ENCODE results near the gene TUBB6.

The TUBB6 gene

DNA sequence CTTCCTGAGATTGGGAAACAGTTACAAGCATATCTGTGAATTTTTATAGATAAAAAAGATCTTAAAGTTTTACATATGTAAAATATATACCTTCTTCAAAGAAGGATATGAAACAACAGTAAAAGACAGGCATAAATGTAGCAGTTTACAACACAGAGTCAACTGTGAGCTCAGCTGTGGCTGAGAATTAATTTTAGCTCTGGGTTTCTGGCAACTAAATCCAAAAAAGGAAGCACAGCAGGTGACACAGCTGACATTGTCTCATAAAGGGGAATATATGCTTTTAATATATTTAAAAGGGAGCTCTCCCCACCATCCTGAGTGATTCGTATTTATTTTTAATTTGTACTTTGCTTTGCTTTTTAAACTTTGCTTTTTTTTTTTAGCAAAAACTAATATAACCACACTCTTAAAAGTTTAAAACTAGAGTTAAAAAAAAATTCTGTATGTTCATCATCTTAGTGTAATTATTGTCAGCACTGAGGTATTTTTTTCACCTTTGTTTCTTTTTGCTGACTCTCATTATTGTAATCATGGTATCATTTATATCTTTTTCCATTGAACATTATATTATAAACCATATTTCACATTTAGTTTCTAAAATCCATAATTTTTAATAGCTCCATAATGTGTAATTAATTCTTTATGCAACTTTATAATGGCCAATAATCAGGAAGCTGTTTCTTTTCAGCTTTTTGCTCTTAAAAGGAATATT lies 6.7 kb downstream of the TUBB6 start:
- DNase-seq (ENCODE audit: low spot score) = no peak

DNA sequence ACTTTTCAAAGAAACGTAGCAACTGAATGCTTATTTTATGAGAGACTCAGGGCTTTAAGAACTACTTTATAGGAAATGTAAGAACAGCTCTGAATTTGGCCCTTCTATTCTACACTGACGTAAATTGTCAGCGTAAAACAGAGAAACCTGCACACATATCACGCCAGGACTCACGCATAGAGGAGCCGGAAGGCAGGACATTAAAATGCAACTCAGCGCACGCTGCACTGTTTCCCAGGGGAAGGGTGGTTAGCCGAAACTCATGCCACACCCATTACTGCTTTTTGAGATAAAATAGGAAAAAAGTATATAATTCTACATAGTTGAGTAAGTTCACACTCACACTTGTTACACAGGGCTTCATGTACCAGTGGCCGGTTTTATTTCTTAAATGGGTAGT lies 7.4 kb downstream of the TUBB6 start:
- DNase-seq (ENCODE audit: low spot score) = no peak

GRCh38 chr18:12315911-12316310 lies 7.9 kb downstream of the TUBB6 start:
- no peak for DNase-seq (ENCODE audit: low spot score)

GRCh38 chr18:12317664-12318333 lies 9.8 kb downstream of the TUBB6 start:
- DNase-seq (ENCODE audit: low spot score) = no peak

DNA sequence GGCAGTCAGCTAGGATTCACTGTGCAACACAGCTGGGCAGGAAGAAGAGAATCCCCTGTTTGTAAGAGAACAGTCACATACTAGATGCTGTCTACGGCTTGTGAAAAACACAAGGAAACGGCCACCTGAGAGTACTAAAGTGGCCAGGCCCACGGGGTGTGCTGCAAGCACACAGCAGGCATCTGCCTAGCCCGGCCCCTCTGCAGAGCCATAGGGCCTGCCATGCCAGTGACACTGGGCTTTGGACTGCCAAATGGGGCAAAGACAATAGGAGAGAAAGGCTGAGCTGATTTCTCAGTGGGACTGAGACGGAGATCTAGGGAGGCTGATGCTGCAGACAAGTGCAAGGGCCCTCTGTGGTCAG lies 10.3 kb downstream of the TUBB6 start:
- DNase-seq (ENCODE audit: low spot score) = no peak

- no peak for DNase-seq (ENCODE audit: low spot score)
These were observed 10.8 kb downstream of the TUBB6 start for GRCh38 chr18:12318857-12319256.

- DNase-seq (ENCODE audit: low spot score) = no peak
These were observed 13.3 kb downstream of the TUBB6 start for GRCh38 chr18:12321333-12321732.

DNA sequence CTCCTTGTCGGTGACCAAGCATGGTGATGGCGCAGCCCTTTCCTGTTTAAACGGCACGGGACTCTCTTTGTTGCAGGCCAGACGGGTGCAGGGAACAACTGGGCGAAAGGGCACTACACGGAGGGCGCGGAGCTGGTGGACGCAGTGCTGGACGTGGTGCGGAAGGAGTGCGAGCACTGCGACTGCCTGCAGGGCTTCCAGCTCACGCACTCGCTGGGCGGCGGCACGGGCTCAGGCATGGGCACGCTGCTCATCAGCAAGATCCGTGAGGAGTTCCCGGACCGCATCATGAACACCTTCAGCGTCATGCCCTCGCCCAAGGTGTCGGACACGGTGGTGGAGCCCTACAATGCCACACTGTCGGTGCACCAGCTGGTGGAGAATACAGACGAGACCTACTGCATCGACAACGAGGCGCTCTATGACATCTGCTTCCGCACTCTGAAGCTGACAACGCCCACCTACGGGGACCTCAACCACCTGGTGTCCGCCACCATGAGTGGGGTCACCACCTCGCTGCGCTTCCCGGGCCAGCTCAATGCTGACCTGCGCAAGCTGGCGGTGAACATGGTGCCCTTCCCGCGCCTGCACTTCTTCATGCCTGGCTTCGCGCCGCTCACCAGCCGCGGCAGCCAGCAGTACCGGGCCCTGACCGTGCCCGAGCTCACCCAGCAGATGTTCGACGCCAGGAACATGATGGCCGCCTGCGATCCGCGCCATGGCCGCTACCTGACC lies 17.1 kb downstream of the TUBB6 start:
- no peak for DNase-seq (ENCODE audit: low spot score)

- no peak for DNase-seq (ENCODE audit: low spot score)
These were observed 17.7 kb downstream of the TUBB6 start for GRCh38 chr18:12325726-12326245.

- no peak for DNase-seq (ENCODE audit: low spot score)
These were observed 18.8 kb downstream of the TUBB6 start for GRCh38 chr18:12326711-12327460.

DNA sequence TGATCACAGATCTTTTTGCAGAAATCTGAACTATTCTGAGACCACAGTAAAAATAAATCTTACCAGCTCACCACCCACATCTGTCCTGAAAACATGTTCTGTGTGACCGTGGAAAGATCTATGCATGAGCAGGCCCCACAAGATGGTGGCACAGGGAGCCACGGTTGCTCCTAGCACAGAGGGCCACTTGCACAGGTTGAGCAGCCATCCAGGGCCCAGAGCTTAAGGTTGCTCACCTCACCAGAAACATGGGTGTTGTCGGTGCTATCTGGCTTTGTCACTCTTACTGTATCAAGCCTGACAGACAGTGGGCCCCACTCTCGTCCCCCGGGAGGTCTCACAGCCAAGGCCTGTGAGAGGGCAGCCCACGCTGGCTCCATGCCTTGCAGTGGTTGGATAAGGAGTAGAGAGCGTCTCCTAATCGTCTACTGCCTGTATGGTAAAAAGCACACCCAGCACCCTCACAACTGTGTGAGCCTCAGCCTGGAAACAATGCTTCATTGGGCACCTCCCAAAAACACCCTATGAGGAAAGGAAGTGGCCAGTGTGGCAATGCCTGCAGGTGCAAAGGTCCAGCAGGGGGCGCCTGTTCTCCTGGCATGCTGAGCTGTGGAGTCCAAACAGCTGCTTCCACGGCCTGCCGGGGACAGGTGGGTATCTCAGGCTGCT lies 19.6 kb downstream of the TUBB6 start:
- DNase-seq (ENCODE audit: low spot score) = peak; percentile 15

DNA sequence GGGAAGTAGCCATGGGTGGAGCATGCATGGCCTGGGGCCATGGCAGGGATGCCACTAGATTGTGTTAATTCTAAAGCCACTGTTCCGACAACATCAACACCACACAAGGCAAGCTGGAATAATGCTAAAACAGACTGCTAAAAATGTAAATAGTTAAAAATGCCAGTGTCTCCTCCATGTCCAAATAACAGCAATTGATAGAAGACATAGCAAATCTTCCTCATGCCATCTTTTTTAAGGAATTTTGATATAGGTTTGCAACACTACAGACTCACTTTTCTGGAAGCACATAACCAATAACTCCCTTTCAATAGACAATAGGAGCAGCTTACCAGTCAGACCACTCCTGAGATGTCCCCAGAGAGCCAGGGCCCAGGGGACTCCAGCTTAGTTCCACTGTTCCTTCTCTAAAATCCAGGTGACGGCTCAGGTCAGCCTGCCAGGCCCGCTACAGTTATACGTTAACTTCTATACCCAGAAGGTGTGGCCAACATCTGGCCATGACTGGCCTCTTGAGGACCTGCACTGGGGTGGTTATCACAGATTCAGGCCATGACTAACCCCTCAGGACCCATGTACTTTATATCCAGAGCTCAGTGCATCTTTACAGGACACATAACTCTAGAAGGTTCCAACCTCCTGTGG lies 20.3 kb downstream of the TUBB6 start:
- DNase-seq (ENCODE audit: low spot score) = no peak

- no peak for DNase-seq (ENCODE audit: low spot score)
These were observed 21.2 kb downstream of the TUBB6 start for GRCh38 chr18:12329125-12329698.

DNA sequence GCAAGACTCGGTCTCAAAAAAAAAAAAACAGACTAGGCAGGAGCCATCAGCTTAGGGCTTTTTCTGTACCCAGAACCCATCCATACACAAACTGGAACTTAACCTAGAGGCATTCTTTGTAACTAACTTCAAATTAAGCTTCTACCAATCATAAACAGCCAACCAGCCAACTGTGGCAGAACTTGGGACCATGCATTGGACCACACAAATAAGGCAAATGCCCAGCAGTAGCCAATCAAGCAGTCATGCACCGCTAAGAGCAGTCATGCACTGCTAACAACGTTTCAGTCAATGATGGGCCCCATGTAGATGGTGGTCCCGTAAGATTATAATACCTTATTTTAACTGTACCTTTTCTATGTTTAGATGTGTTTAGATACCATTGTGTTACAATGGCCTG lies 22.7 kb downstream of the TUBB6 start:
- DNase-seq (ENCODE audit: low spot score) = no peak

- DNase-seq (ENCODE audit: low spot score) = no peak
These were observed 25.7 kb downstream of the TUBB6 start for GRCh38 chr18:12333506-12334290.

DNA sequence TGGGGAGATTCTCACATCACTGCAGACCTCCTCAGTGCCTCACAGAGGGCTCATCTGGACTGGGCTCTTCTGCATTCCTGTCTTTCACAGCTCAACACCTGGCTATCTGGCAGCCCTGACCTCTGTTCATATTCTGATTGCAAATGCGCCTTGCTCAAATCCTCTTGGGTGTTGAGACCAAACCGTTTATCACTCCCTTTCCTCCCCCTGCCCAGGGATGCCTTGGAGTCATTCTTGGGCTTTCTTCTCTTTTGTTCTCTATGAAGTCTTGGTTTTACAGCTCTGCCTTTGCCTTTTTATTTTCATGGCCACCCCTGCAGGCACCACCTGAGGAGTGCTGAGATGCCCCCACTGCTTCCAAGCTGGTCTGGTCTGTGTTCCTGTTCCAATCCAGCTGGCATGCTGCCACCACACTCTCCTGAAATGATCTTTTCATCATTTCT lies 26.3 kb downstream of the TUBB6 start:
- no peak for DNase-seq (ENCODE audit: low spot score)

- no peak for DNase-seq (ENCODE audit: low spot score)
These were observed 26.8 kb downstream of the TUBB6 start for GRCh38 chr18:12334863-12335262.

DNA sequence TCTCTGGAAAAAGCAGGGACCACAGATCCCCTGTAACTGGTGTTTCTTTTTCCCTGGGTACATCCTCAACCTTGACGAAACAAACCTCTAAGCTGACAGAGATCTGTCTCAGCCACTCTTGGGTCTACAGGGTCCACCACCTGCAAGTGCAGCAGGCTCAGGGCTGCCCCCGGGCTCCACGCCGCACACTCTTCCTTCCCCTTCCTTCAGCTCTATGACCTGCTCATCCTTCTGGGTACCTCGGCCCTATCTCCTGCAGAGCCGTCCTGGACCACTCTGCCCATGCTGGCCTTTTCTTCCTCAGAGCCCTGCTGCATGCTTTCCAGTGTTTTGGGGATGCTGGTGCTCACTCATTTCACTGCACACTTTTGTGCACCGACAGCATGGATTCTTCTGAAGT lies 27.5 kb downstream of the TUBB6 start:
- DNase-seq (ENCODE audit: low spot score) = no peak

- DNase-seq (ENCODE audit: low spot score) = no peak
These were observed 28.2 kb downstream of the TUBB6 start for GRCh38 chr18:12336171-12336613.

DNA sequence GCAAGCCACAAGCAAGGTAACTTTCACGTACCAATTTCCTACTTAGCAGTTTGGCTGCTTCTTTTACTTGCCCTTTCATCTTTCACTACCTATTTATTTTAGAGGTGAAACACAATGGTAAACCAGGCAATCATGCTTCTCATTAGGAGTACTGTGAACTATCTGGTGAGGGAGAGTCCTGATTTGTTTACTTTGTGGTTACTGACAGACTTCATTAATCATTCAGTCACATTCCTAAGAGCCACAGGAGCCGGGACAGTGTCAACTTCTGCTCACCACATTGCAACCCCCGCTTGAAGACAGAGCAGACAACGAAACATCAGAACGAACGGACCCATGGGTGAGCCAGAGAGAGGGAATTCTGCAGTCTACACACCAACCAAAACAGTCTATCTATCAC lies 28.8 kb downstream of the TUBB6 start:
- DNase-seq (ENCODE audit: low spot score) = no peak

Data from globus pallidus (tissue), 1 donor.